ENCODE data around the gene MTCL1. TPM values are rescaled to one million over a fixed set of nuclear protein-coding genes. Genes with fewer than 3 reads are reported as not detected.

The MTCL1 gene
- total RNA-seq, 2 donors from 2014 or later: 0.64 to 0.95 TPM

DNA sequence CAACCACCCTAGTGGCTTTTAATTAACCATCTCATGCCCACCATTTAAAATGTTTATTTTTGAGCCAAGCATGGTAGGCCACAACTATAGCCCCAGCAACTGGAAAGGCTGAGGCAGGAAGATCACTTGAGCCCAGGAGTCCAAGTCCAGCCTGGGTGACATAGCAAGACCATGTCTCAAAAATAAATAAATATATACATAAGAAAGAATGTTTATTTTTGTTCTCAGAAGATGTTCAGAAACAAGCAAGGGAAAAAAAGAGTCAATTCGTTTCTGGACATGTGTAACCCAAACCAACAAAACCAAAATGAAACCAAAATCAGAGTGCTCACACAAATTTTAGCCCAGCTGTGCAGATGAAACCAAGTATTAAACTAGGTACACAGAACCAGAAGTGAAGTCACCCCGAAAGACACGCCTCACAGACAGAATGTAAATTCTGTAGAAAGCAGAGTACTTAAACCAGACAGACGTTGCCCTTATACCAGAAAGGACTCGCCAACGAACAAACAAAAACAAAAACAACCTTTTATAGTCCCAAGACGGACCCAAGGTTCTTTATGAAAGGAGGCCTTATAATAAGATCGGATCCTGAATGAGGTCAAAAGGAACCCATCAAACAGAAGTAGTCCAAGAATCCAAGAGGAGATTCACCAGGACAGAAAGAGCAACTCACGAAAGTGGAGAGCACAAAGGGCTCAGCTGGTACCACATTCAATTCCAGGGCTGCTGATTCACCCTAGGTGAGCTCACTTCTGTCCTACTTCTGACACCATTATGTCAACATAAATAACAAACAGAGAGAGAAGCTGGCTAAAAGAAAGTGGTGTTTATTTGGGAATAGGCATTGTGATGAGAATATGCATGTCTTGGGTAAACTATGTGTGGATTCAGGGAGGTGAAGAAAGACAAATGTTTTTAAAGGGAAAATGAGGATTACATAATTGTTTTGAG lies 31.8 kb upstream of the MTCL1 start:
- no peaks in the 10 kb centered on the region for H3K9me3 Mint-ChIP-seq
- H3K4me3 Mint-ChIP-seq: no peak overlapping the region
- H3K4me1 Mint-ChIP-seq: no peaks in the 10 kb centered on the region
- no peak overlapping the region for H3K27ac Mint-ChIP-seq
- H3K36me3 Mint-ChIP-seq (ENCODE audit: low read depth): no peaks in the 10 kb centered on the region
- H3K27me3 Mint-ChIP-seq: peaks cover 5% of the 10 kb centered on the region
- ATAC-seq (replicated peaks): peak; percentile 34

DNA sequence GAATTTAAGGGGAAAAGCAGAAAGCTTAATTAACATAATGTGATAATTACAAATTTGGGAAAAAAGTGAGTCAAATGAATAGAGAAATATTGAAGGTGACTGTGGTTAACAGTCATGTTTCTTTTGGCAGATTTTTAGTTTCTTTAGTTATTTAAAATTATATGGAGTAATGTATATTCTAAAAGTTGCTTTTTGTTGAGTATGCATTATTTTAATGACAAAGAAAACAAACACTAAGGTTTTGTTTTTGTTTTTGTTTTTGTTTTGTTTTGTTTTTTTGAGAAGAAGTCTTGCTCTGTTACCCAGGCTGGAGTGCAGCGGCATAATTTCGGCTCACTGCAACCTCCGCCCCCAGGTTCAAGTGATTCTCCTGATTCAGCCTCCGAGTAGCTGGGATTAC lies 30.3 kb upstream of the MTCL1 start:
- Mint-ChIP-seq H3K36me3 (ENCODE audit: low read depth) (no peaks in the 10 kb centered on the region), H3K27ac (no peak overlapping the region), H3K4me1 (no peaks in the 10 kb centered on the region), H3K4me3 (no peak overlapping the region), H3K9me3 (no peaks in the 10 kb centered on the region), H3K27me3 (peaks cover 5% of the 10 kb centered on the region)
- ATAC-seq (replicated peaks): no peak

DNA sequence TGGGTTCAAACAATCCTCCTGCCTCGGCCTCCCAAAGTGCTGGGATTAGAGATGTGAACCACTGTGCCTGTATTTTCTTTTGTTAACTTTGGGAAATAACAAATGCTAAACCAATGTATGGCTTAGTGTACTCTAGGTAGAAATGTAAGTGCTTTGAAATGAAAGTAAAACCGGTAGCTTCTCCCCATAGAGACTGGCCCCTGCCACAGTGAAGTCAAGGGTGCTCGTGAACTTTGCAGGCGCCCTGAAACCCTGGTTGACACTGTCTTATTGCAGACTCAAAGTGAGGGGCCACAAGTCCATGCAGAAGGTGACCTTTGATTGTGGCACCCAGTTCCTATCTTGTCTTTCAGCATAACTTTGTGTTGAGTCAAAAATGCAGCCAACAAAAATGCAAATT lies 24.2 kb upstream of the MTCL1 start:
- Mint-ChIP-seq H3K27me3 (no peaks in the 10 kb centered on the region), H3K27ac (no peak overlapping the region), H3K9me3 (no peaks in the 10 kb centered on the region), H3K4me1 (no peaks in the 10 kb centered on the region), H3K36me3 (ENCODE audit: low read depth) (no peaks in the 10 kb centered on the region), H3K4me3 (no peak overlapping the region)
- no peak for ATAC-seq (replicated peaks)

DNA sequence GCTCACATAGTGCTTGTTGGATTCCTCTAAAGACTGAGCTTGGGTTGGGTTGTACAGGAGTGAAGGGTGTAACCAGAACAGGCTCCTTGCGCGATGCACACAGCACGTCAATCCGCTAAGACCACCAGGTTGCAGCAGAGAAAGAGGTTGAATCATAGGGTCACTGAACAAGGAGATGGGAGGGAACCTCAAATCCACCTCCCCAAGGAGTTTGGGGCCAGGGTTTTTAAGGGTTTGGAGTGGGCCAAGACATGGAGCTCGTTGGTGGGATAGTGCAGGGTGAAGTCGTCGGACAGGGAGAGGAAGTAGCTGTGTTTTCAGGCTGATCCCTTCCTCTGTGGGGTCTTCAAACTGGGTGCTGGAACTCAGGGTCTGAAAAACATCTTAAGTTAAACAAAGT lies 20.8 kb upstream of the MTCL1 start:
- no peaks in the 10 kb centered on the region for H3K4me1 Mint-ChIP-seq
- no peak overlapping the region for H3K4me3 Mint-ChIP-seq
- no peaks in the 10 kb centered on the region for H3K9me3 Mint-ChIP-seq
- ATAC-seq (replicated peaks): no peak
- H3K27me3 Mint-ChIP-seq: peaks cover 4% of the 10 kb centered on the region
- no peaks in the 10 kb centered on the region for H3K36me3 Mint-ChIP-seq (ENCODE audit: low read depth)
- H3K27ac Mint-ChIP-seq: no peak overlapping the region

DNA sequence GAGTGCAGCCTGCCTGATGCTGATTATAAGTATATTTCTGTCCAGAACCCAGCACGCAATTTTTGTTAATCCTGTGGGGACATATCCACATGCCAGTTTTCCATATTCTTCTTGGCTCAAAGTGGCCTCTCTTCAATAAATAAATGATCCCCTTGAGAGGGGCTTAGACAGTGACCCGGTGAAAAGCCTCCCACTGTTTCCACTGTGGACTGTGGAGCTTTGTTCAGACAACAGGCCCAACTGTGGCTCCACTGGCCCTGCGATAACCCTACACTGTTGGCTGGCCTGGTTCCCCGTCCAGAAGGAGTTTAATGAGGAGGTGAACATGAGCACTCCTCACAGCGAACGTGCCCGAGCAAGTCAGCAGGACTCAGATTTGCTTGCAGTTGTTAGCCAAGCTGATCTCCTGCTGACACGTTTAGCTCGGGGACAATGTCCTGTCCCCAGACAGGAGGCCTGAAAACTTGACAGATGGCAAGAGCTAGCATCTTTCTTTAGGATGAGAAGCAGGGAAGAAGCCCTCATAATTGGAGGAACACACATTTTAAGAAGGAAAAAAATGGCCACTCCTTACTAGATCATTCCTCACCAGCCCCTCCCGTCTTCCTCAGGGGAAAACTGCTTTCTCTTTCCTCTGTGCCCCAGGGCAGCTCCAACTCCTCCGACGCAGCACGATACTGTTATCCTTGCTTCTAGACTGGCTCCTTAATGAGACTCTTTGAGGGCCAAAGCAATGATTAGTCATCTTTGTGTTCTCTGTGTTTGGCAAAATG lies 20.0 kb upstream of the MTCL1 start:
- Mint-ChIP-seq H3K27me3 (peaks cover 7% of the 10 kb centered on the region), H3K9me3 (no peaks in the 10 kb centered on the region), H3K27ac (no peak overlapping the region), H3K4me1 (no peaks in the 10 kb centered on the region), H3K36me3 (ENCODE audit: low read depth) (no peaks in the 10 kb centered on the region), H3K4me3 (no peak overlapping the region)
- ATAC-seq (replicated peaks): no peak

DNA sequence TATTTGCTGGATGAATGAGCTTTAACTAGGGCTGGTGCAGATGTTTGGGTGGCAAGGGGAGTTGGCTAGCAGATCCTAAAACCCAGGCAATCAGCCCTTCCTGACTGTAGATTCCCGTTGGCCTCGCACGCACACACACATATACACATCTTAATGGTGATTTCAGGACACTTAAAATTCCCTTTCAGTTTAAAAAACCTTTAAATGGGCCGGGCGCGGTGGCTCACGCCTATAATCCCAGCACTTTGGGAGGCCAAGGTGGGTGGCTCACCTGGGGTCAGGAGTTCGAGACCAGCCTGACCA lies 19.5 kb upstream of the MTCL1 start:
- no peak overlapping the region for H3K27ac Mint-ChIP-seq
- ATAC-seq (replicated peaks): no peak
- H3K36me3 Mint-ChIP-seq (ENCODE audit: low read depth): no peaks in the 10 kb centered on the region
- H3K9me3 Mint-ChIP-seq: no peaks in the 10 kb centered on the region
- H3K4me1 Mint-ChIP-seq: no peaks in the 10 kb centered on the region
- H3K4me3 Mint-ChIP-seq: no peak overlapping the region
- H3K27me3 Mint-ChIP-seq: peaks cover 8% of the 10 kb centered on the region

DNA sequence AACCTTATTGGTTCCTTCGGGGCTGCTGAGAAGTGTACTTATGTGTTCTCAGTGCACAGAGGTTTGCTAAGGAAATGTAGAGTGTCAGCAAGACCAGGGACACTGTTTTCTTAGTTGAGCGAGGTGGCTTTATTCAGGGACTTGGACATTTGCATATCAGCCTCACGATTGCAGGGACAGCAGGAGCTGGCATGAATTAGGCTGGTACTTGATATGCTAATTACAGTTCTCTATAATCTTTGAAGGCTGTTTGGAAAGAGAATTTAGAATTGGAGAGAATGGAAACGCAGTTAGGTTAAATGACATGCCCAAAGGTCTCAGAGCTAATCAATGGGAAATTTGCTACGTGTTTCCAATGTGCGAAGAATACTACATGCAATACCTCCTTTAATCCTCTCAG lies 18.7 kb upstream of the MTCL1 start:
- no peak for ATAC-seq (replicated peaks)
- H3K4me3 Mint-ChIP-seq: no peak overlapping the region
- peaks cover 8% of the 10 kb centered on the region for H3K27me3 Mint-ChIP-seq
- H3K4me1 Mint-ChIP-seq: no peaks in the 10 kb centered on the region
- H3K27ac Mint-ChIP-seq: no peak overlapping the region
- H3K36me3 Mint-ChIP-seq (ENCODE audit: low read depth): no peaks in the 10 kb centered on the region
- no peaks in the 10 kb centered on the region for H3K9me3 Mint-ChIP-seq

DNA sequence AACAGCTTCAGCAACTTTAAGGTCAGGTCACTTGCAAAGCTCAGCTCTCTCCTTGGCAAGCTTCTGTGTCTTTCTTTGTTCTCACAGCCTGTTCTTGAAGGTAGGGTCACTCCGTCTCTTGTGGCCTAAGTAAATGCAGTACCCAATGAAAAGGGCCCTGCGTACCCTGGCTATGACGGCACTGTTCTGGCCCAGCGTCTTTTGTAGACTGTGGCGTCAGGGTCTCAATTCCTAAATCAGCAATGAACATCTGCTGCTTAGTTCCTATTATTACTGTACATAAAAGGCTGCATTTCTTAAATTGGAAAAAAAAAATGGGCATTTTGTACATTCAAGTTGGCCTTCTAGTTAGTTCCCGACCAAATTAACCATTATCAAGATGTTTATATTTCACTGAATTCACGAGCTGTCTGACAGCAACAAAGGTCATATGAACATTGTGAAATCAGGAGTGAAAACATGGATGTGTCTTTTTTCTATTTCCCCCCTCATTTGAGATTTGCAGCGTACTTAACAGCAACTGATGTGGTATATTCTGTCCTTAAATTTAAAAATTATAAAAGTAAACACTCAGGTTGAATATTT lies 17.0 kb upstream of the MTCL1 start:
- Mint-ChIP-seq H3K4me1 (no peaks in the 10 kb centered on the region), H3K4me3 (no peak overlapping the region), H3K36me3 (ENCODE audit: low read depth) (no peaks in the 10 kb centered on the region), H3K27me3 (peaks cover 8% of the 10 kb centered on the region), H3K27ac (no peak overlapping the region), H3K9me3 (no peaks in the 10 kb centered on the region)
- ATAC-seq (replicated peaks): no peak

DNA sequence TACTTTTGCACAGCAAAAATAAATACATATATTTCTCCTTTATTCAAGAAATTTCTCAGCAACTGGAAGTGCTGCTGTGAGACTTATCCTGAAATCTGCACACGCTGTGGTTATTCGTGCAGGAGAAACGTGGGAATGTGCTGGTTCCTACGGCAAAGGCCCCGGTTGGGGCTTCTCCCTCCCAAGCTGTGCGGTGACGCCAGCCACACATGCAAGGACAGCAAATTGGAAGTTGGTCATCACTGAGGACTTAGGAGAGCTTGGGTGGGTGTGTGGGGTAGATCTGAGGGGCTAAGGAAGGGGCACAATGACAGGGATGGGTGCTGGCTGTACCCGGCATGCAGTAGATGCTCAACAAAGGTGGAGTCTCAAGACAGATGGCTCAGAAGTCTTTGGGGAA lies 16.5 kb upstream of the MTCL1 start:
- Mint-ChIP-seq H3K27me3 (peaks cover 8% of the 10 kb centered on the region), H3K36me3 (ENCODE audit: low read depth) (no peaks in the 10 kb centered on the region), H3K27ac (no peak overlapping the region), H3K9me3 (no peaks in the 10 kb centered on the region), H3K4me1 (no peaks in the 10 kb centered on the region), H3K4me3 (no peak overlapping the region)
- no peak for ATAC-seq (replicated peaks)

DNA sequence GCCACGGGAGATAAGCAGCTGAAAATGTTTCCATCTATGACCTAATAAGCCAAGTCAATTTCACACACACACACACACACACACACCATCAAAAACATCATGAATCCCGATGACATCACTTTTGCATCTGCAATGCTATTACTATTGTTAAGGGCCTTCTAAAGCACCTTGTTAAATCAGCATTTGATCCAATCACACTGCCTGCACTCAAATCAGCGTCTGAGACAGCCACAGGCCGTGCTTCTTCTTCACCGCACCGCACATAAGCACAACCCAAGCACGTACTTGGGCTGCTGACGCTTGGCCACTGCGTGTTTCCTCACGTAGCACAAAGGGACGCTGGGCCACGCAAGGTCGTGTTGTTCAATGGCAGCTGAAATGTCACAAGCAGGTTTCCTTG lies 15.8 kb upstream of the MTCL1 start:
- Mint-ChIP-seq H3K4me3 (no peak overlapping the region), H3K36me3 (ENCODE audit: low read depth) (no peaks in the 10 kb centered on the region), H3K27ac (no peak overlapping the region), H3K9me3 (no peaks in the 10 kb centered on the region), H3K27me3 (peaks cover 8% of the 10 kb centered on the region), H3K4me1 (no peaks in the 10 kb centered on the region)
- no peak for ATAC-seq (replicated peaks)

DNA sequence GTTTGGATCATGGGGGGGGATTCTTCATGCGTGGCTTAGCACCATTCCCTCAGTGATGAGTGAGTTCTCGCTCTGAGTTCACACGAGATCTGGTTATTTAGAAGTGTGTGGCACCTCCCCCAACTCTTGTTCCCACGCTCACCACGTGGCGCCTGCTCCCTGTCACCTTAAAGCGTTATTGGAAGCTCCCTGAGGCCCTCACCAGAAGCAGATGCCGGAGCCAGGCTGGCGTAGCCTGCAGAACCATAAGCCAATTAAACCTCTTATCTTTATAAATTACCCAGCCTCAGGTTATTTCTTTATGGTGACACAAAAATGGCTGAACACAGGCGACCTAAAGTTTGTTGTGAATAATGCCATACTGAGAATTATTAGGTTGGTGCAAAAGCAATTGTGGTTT lies 10.5 kb upstream of the MTCL1 start:
- Mint-ChIP-seq H3K4me1 (no peaks in the 10 kb centered on the region), H3K36me3 (ENCODE audit: low read depth) (no peaks in the 10 kb centered on the region), H3K27me3 (peaks cover 8% of the 10 kb centered on the region), H3K27ac (no peak overlapping the region), H3K4me3 (no peak overlapping the region), H3K9me3 (no peaks in the 10 kb centered on the region)
- ATAC-seq (replicated peaks): no peak

DNA sequence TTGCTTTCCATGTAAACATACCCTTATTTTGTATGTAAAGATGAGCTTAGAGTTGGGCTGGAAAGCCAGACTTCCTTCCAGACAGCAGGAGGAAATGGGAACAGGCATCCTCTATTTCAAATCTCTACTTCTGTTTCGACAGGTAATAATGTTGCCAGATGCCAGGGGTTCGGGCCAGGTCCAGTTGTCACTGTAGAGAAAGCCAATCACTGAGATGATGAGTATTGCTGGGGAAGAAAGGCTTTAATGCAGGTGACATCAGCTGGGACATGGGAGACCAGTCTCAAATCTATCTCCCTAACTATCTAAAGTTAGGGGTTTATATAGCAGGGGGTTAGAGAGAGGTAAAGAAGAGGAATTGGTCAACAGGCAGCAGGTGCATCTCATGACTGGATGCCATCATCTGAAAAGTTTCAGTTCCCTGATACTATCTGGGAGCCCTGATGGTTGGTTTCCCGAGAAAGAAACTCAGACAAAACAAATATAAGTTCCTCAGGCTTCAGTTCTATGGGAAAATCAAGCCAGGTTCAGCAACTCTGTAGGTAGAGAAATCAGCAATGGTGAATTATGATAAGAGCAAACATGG lies 9.3 kb upstream of the MTCL1 start:
- Mint-ChIP-seq H3K4me1 (no peaks in the 10 kb centered on the region), H3K36me3 (ENCODE audit: low read depth) (no peaks in the 10 kb centered on the region), H3K4me3 (no peak overlapping the region), H3K27ac (no peak overlapping the region), H3K27me3 (peaks cover 4% of the 10 kb centered on the region), H3K9me3 (no peaks in the 10 kb centered on the region)
- ATAC-seq (replicated peaks): no peak

DNA sequence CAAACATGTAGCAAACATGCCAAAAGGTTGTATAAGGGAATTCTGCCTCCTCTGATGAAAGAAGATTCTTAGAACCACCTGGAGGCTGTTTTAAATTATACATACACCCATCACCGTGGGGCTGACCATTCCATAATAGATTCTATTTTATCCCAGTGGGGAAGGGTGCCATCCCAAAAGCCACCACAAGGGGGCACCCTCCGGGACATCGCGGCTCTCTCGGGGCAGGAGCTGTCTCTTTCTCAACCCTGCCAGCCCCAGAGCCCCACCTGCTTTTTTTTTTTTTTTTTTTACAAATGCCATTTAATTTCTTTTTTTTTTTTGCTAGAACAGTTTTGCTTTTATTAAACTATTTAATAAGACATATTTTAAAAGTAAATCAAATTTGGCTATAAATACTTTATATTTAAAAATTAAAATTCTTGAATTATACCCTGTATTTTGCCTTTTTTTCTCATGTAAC lies 8.6 kb upstream of the MTCL1 start:
- no peaks in the 10 kb centered on the region for H3K9me3 Mint-ChIP-seq
- no peak overlapping the region for H3K4me3 Mint-ChIP-seq
- ATAC-seq (replicated peaks): peak; percentile 88
- no peaks in the 10 kb centered on the region for H3K36me3 Mint-ChIP-seq (ENCODE audit: low read depth)
- peaks cover 9% of the 10 kb centered on the region for H3K27me3 Mint-ChIP-seq
- H3K27ac Mint-ChIP-seq: no peak overlapping the region
- H3K4me1 Mint-ChIP-seq: no peaks in the 10 kb centered on the region

DNA sequence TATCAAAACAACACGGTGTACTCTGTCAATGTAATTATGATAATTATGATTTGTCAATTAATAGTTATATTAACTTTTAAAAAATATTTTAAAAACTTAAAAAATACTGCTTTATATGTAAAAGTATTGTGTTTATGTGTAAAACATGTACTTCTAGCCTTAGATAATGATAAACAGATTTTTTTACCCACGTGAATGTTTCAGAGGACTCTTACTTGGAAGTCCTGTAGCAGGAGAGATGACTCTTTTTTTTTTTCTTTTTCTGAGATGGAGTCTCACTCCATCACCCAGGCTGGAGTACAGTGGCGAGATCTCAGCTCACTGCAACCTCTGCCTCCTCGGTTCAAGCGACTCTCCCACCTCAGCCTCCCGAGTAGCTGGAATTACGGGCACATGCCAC lies 6.2 kb upstream of the MTCL1 start:
- ATAC-seq (replicated peaks): no peak
- Mint-ChIP-seq H3K4me1 (peaks cover 3% of the 10 kb centered on the region), H3K36me3 (ENCODE audit: low read depth) (no peaks in the 10 kb centered on the region), H3K27me3 (peaks cover 25% of the 10 kb centered on the region), H3K9me3 (no peaks in the 10 kb centered on the region), H3K4me3 (no peak overlapping the region), H3K27ac (no peak overlapping the region)
